Activated gamma-delta T cell treated with anti-CD3 and anti-CD28 coated beads, Interleukin-2, amount 50 U/mL, for 16 hours (primary cell): ENCODE data around the gene TRMT10A.
"Not testable (repeated sequence)": the region's sequence is repeated elsewhere in the genome, so short reads cannot be mapped to it uniquely, and the experiment has no call there.

ENCODE experiments used
- DNase-seq: peaks from one replicate; pipeline ENCODE4 v3.0.0-alpha.2; 2020; ENCODE audit warnings: low read depth

The TRMT10A gene

GRCh38 chr4:99552872-99553271 lies 11.0 kb downstream of the TRMT10A start:
- DNase-seq = no peak

- DNase-seq = no peak
Observed at GRCh38 chr4:99540277-99540939, 23.4 kb downstream of the TRMT10A start.

- no peak for DNase-seq
Observed at GRCh38 chr4:99537674-99538073, 26.2 kb downstream of the TRMT10A start.

- no peak for DNase-seq
Observed at GRCh38 chr4:99536848-99537247, 27.0 kb downstream of the TRMT10A start.

- no peak for DNase-seq
Observed at GRCh38 chr4:99536271-99536670, 27.6 kb downstream of the TRMT10A start.

GRCh38 chr4:99534699-99535098 lies 29.1 kb downstream of the TRMT10A start:
- not testable (repeated sequence) for DNase-seq

GRCh38 chr4:99529956-99530355 lies 33.9 kb downstream of the TRMT10A start:
- DNase-seq = no peak

- DNase-seq = no peak
Observed at GRCh38 chr4:99529228-99529627, 34.6 kb downstream of the TRMT10A start.

GRCh38 chr4:99518601-99519295 lies 45.1 kb downstream of the TRMT10A start:
- DNase-seq = no peak

- no peak for DNase-seq
Observed at GRCh38 chr4:99510721-99511120, 53.1 kb downstream of the TRMT10A start, which contains the start of gene C4orf17. TSS of gene C4orf17 (plus strand) at chr4:99511021. CDS start at chr4:99513082, 2,061 bp downstream.

GRCh38 chr4:99507762-99508161 lies 56.1 kb downstream of the TRMT10A start:
- DNase-seq = no peak

- DNase-seq = no peak
Observed at GRCh38 chr4:99507349-99507748, 56.5 kb downstream of the TRMT10A start.

GRCh38 chr4:99506781-99507180 lies 57.1 kb downstream of the TRMT10A start:
- DNase-seq = no peak

- DNase-seq = no peak
Observed at GRCh38 chr4:99504804-99505502, 58.9 kb downstream of the TRMT10A start.
